A204.1 (cell line): ENCODE results near the gene SDCBP2.

Experiments
- FAIRE-seq: peaks from 2 replicates; lab custom pipeline; 2012; peaks lifted over from hg19 to GRCh38; lab: Jason Lieb, UNC

The SDCBP2 gene

DNA sequence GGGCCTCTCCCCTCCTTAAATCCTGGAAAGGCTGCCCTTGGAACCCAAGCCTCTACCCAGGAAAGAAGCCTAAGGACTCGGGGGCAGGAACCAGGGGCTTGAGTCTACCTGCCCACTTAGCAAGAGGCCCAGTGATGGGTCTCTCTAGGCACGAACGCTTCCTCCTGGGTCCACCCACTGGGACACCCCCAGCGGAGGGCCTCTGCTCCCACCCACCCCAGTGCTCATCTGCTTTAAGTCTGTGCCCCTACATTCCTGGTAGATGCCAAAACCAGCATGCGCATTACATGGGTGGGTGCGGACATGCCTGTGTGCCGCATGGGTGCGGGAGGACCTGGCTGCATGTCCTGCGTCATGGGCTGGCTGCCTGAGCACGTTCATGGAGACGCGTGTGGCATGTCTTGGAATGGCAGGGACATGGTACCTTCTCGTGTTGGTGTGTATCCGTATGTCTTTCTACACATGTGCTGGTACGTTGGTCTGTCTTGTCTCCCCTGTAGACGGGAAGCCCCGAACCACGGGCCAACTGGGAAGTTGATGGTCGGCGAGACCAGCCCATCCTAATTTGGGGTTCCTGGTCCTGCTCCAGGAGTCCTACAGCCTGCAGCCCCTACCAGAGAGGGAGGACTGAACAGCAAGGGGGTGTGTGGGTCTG is 33.5 kb downstream of the SDCBP2 start:
- FAIRE-seq = no peak

GRCh38 chr20:1294497-1294896 is 34.4 kb downstream of the SDCBP2 start:
- no peak for FAIRE-seq

GRCh38 chr20:1293641-1294379 is 35.1 kb downstream of the SDCBP2 start:
- no peak for FAIRE-seq

- no peak for FAIRE-seq
Observed at GRCh38 chr20:1292620-1293019, 36.3 kb downstream of the SDCBP2 start.

GRCh38 chr20:1291191-1291741 is 37.7 kb downstream of the SDCBP2 start:
- no peak for FAIRE-seq

- no peak for FAIRE-seq
Observed at GRCh38 chr20:1287787-1288569, 41.0 kb downstream of the SDCBP2 start.

DNA sequence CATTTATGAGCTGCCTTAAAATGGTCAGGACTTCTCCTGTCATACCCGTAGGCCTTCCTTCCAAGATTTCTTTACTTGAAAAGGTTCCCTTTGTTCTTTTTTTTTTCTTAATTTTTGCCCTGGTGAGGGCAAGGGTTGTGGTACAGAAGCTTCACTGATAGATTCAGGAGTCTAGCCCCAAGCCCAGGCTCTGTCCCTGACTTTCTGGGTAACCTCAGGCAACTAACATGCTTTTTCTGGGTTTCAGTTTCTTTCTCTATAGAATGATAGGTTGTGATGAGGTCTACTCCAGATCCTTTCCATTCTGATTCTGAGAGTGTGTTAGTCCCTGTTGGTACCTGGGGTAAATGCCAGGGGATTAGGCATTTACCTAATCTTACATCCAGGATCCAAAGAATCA is 41.6 kb downstream of the SDCBP2 start:
- FAIRE-seq = no peak

DNA sequence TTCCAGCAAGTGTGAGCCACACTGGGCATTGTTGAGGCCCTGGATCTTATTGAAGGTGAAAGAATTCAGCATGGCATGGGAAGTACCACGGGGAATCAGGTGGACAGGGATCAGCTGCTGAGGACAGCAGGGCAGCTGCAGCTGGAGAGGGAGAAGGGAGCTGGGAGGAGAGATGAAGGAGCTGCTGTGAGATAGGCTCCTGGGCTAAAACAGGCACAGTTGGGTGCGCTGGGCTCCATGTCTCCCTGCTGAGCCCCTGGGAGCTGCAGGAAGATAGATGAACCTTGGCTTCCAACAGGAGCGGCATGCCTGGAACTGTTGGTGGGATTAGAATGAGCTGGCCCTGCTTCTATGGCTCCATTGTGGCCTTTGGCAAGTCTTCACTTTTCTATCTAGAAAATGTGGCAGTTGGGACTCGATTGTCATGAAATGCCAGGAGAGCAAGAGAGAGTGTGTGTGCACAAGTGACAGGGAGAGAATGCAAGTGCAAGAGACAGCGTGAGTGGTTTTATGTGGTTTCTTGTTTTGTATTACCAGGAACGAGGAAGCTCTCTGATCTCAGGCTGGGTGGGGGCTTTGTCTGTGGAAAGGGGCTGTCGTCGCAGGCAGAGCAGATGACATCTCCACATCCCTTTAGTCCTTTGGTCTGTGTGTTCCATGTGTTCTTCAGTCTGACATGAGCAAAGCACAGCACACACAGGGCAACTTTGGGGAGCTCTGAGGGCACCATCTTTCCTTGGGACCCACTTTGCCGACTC is 42.5 kb downstream of the SDCBP2 start:
- no peak for FAIRE-seq

DNA sequence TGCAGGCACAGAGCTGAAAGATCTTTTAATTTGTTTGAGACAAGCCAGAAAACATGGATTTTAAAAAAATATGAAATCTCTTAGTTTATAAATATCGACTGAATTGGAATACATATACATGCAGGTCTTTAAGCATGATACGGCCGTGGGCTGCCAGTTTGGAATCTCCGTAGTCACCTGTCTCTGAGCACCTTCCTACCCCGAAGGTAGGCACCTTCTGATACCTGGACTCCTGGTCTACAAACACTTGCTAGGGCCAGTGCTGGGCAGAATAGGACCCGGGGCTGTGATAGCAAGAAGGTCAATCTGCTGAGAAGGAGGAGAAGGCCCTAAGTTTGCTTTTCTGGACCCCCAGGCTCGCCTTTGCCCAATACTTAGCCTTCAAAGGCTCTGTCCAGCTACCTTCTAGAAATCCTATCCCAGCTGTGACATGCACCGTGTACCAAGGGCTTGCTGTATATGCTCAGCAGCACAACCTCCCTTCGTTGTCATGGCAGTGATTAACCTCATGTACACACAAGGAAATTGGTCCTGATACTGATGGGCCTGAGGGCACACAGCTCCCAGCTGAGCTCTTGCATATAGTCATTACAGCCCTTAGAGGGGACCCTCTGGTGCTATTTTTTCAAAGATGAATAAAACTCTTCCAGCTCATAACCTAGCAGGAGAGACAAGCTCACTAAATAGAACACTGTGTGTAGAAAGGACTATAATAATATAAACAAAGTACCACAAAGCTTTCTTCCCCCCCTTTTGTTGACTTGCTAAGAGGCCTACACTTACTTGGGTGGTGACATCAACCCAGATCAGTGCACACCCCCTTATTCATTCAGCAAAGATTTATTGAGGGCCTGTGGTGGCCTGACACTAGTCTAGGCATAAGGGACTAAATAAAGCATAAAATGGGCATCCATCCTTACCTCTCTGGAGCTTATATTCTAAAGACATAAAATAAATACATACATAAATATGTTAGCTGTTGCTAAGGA is 45.1 kb downstream of the SDCBP2 start:
- no peak for FAIRE-seq

- no peak for FAIRE-seq
Observed at GRCh38 chr20:1282966-1283365, 46.0 kb downstream of the SDCBP2 start.

- no peak for FAIRE-seq
Observed at GRCh38 chr20:1281279-1282057, 47.5 kb downstream of the SDCBP2 start.

- no peak for FAIRE-seq
Observed at GRCh38 chr20:1280195-1281102, 48.5 kb downstream of the SDCBP2 start.

- FAIRE-seq = no peak
Observed at GRCh38 chr20:1278993-1279392, 49.9 kb downstream of the SDCBP2 start.

DNA sequence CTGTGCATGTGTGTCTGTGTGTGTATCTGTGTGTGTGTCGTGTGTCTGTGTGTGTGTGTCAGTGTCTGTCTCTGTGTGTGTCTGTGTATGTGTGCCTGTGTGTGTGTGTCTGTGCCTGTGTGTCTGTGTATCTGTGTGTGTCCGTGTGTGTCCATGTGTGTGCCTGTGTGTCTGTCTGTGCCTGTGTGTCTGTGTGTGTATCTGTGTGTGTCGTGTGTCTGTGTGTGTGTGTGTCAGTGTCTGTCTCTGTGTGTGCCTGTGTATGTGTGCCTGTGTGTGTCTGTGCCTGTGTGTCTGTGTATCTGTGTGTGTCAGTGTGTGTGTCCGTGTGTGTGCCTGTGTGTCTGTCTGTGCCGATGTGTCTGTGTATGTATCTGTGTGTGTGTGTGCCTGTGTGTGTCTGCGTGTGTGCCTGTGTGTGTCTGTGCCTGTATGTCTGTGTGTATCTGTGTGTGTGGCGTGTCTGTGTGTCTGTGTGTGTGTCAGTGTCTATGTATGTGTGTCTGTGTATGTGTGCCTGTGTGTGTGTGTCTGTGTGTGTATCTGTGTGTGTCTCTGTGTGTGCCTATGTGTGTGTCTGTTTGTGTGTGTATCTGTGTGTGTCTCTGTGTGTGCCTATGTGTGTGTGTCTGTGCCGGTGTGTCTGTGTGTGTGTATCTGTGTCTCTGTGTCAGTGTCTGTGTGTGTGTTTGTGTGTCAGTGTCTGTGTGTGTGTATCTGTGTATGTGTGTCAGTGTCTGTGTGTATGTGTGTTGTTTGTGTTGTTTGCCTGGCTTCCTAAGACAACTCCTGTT is 51.2 kb downstream of the SDCBP2 start:
- no peak for FAIRE-seq

DNA sequence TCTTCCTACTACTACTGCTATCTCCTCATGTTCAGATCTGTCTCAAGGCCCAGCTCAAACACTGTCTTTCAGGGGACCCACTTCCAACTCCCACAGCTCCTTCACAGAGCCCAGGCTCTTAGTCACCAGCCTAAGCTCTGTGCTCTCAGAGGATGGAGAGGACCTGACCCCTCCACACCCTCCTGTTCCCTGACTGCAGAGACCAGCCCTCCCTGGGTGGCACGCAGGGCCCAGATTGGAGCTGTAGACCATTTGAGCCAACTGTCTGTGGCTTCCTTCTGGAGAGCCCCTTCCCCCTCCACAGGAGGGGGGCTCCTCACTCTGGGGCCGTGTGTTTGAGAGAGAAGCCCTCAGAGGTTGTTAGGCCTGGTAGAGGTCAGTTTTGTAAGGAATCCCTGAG is 53.0 kb downstream of the SDCBP2 start:
- no peak for FAIRE-seq

- FAIRE-seq = no peak
Observed at GRCh38 chr20:1274485-1275311, 54.2 kb downstream of the SDCBP2 start.

GRCh38 chr20:1273366-1273765 is 55.6 kb downstream of the SDCBP2 start:
- no peak for FAIRE-seq
